ENCODE data around the gene MAPKAPK2. TPM values are rescaled to one million over a fixed set of nuclear protein-coding genes. Genes with fewer than 3 reads are reported as not detected.

MAPKAPK2 gene
- total RNA-seq, 2 donors from 2014 or later = 62.5 to 80.8 TPM

GRCh38 chr1:206694171-206695124 is 9.7 kb downstream of the MAPKAPK2 start:
- intact Hi-C loops (cut with DNase I, micrococcal nuclease) = no loop called here
- ATAC-seq (no peak), DNase-seq (no peak)

DNA sequence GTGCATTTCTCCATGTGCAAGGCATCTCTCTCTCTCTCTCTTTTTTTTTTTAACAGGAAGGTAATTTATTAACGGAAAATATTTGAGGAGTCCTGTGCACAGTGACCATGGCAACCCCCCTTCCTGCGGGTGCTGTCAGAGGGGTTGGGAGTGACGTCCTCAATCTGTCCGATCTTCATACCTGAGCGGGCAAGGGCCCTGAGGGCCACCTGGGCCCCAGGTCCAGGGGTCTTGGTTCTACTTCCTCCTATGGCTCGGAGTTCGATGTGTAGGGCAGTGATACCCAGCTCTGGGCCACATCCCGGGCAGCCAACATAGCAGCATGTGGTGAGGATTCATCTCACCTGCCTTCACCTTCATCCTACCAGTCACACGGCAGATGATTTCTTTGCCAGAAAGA is 11.0 kb downstream of the MAPKAPK2 start:
- no peak for ATAC-seq
- intact Hi-C loops (cut with DNase I, micrococcal nuclease) = no loop called here
- DNase-seq = no peak

GRCh38 chr1:206696812-206697585 is 12.3 kb downstream of the MAPKAPK2 start:
- no peak for DNase-seq
- ATAC-seq = peak; percentile 23
- intact Hi-C loops (cut with DNase I, micrococcal nuclease) = no loop called here

DNA sequence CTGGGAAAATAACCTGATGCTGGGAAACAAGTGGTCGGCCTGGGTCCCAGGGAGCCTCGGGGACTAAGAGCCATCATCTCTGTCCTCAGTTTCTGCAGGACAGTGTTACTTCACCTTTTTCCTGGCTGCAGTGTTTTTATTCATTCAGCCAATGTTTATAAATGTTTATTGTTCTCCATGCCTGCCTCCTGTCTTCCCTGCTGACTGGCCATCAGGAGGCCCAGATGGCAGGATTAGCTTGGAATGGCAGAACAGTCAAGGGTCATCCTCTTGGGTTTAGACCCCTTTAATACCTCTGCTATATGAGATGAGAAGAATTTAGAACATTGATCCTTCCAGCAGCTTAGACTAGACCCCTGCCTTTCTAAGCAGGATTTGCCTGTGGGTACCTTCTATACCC is 13.3 kb downstream of the MAPKAPK2 start:
- ATAC-seq (no peak), DNase-seq (no peak)
- intact Hi-C loops (cut with DNase I, micrococcal nuclease) = no loop called here

DNA sequence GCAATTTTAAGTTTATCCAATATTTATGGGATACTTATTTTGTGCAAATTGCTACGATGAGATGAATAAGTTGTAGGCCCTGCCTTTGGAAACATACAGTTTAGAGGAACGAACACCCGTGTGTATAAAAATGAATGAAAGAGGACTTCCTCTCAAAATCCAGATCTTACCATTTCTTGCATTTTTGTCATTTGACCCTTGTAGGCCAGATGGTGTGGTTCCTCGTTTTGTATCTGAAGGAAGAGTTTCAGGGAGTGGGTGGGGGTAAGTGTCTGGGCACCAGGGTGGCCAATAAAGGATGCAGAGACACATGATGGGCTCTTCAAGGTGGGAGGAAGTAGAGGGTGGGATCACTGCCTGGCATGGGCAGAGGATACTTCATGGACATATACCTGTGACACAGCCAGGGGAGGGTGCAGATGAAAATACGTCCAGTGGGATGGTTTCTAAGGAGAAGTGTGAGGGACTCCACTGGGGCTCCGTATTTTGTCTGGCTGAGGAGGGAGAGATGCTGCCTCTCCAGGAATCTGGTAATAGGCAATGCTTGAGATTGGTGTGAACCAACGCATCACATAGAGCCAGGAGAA is 14.4 kb downstream of the MAPKAPK2 start:
- no peak for ATAC-seq
- DNase-seq = no peak
- intact Hi-C loops (cut with DNase I, micrococcal nuclease) = no loop called here

GRCh38 chr1:206699626-206700025 is 14.9 kb downstream of the MAPKAPK2 start:
- ATAC-seq (no peak), DNase-seq (no peak)
- intact Hi-C loops (cut with DNase I, micrococcal nuclease) = no loop called here

- no peak for DNase-seq
- ATAC-seq = peak; percentile 57
- intact Hi-C loops (cut with DNase I, micrococcal nuclease) = no loop called here
Measured at GRCh38 chr1:206700445-206701036, 15.8 kb downstream of the MAPKAPK2 start.

DNA sequence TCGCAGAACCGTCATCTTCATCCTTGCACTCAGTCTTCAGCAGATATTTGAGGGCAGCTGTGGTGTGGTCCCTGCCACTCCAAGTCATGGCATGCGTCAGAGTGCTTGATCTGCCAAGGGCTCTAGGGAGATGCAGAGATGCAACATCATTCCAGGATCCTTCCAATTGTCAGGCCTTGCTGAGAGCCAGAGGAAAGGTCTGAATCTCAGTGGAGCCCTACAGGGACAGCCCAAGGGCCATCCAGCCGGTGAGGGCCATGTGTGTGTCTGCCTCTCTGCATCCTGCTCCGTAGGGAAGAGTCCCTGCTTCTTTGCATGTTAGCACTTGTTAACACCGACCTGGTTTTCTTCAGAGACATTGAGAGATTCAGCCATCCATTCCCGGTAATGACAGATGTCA is 17.6 kb downstream of the MAPKAPK2 start:
- intact Hi-C loops (cut with DNase I, micrococcal nuclease) = no loop called here
- ATAC-seq (no peak), DNase-seq (no peak)

- no peak for ATAC-seq
- intact Hi-C loops (cut with DNase I, micrococcal nuclease) = no loop called here
- DNase-seq = no peak
Measured at GRCh38 chr1:206702803-206703202, 18.1 kb downstream of the MAPKAPK2 start.

- intact Hi-C loops (cut with DNase I, micrococcal nuclease) = no loop called here
- DNase-seq (no peak), ATAC-seq (no peak)
Measured at GRCh38 chr1:206703661-206704060, 19.0 kb downstream of the MAPKAPK2 start.

GRCh38 chr1:206704226-206704625 is 19.5 kb downstream of the MAPKAPK2 start:
- DNase-seq = no peak
- ATAC-seq = no peak
- intact Hi-C loops (cut with DNase I, micrococcal nuclease) = no loop called here

- ATAC-seq (no peak), DNase-seq (no peak)
Measured at GRCh38 chr1:206705191-206705590, 20.5 kb downstream of the MAPKAPK2 start.

DNA sequence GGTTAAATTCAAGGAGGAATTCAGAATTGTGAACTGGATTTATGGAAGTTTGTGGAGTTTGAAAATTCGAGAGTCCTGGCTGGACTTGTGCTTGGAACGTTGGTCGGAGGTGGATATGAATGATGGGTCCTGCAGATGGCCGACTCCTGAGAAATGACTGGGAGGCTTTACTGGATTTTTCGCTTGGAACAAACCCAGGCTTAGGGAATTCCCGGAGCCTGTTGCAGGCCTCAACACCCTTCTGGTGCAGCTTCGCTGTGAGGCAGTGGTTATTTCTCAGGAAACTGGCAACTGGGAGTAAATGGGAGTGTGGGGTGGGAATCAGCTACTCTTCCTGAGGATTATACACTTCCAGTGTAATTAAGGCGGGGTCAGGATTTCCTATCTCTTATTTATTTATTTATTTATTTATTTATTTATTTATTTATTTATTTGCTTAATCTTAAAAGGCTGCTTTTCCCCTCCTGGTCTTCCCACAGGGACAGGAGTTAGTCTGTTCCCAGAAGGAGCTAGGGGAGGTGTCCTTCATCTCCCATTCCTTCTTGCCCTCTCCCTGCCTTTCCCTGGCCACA is 21.1 kb downstream of the MAPKAPK2 start:
- DNase-seq (no peak), ATAC-seq (no peak)
- intact Hi-C loops (cut with DNase I, micrococcal nuclease) = no loop called here

More at GRCh38 chr1:206705191-206705590, 20.5 kb downstream of the MAPKAPK2 start:
- intact Hi-C loops (cut with DNase I, micrococcal nuclease) = no loop called here

DNA sequence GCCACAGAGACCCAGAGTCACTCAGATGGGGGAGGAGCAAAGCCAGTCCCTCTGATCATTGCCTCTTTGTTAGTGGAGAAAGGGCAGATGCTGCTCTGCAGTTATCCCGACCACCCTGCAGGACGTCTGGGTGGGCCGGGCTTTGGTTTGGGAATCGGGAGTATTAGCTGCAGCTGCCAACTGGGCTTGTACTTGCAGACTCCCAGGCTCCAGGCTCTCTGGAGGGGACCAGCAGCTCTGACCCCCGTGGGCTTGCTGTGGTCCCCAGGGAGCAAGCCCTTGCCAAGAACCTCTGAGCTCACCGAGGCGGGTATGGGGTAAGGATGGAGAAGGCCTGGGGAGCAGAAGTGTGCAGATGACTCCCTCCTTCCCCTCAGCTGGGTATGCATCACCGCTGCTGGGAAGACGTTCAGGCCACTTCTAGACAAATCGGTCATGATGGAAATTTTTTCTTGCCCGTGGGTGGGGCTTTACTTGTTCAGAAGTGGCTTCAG is 21.6 kb downstream of the MAPKAPK2 start:
- no peak for ATAC-seq
- intact Hi-C loops (cut with DNase I, micrococcal nuclease) = no loop called here
- DNase-seq = peak in 1 of 2 donors; percentile 43

GRCh38 chr1:206706806-206707366 is 22.2 kb downstream of the MAPKAPK2 start:
- DNase-seq = no peak
- intact Hi-C loops (cut with DNase I, micrococcal nuclease) = no loop called here
- no peak for ATAC-seq

- DNase-seq (peak in 1 of 2 donors; percentile 51), ATAC-seq (no peak)
- intact Hi-C loops (cut with DNase I, micrococcal nuclease) = no loop called here
Measured at GRCh38 chr1:206708058-206708457, 23.4 kb downstream of the MAPKAPK2 start.

GRCh38 chr1:206708882-206709281 is 24.2 kb downstream of the MAPKAPK2 start:
- ATAC-seq = peak; percentile 26
- DNase-seq = no peak
- intact Hi-C loops (cut with DNase I, micrococcal nuclease) = no loop called here

GRCh38 chr1:206709322-206709721 is 24.6 kb downstream of the MAPKAPK2 start:
- DNase-seq (no peak), ATAC-seq (no peak)
- intact Hi-C loops (cut with DNase I, micrococcal nuclease) = no loop called here

Data from left colon (tissue), 2 donors.